ENCODE data around the gene C8A.

The C8A gene

DNA sequence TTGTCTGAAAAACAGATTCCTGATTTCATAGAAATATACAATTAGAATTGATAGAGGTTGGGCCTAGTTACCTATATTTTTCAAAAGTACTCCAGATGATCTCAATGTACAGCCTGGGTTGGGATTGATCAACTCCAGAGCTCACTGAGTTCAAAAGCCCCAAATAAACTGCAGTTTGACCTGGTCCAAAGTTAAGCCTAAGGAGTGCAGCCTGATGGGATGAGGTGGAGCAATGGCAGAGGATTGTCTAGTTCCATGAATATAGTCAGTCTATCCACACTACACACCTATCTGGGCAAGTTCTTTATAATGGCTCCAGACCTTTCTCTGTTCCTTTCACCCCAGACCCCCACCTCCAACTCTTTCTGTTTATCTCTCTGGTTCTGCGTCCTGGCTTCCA, 49.2 kb downstream of the C8A start:
- TF ChIP-seq POLR2AphosphoS5 (IDR thresholded peaks at IDR 0.05; ENCODE audit: low read depth) (no peak), SPI1 (IDR thresholded peaks at IDR 0.05; ENCODE audit: borderline replicate concordance, low read depth) (no peak), GABPA (IDR thresholded peaks at IDR 0.05; ENCODE audit: low read depth) (no peak)
- TF ChIP-seq, protein P1, sequence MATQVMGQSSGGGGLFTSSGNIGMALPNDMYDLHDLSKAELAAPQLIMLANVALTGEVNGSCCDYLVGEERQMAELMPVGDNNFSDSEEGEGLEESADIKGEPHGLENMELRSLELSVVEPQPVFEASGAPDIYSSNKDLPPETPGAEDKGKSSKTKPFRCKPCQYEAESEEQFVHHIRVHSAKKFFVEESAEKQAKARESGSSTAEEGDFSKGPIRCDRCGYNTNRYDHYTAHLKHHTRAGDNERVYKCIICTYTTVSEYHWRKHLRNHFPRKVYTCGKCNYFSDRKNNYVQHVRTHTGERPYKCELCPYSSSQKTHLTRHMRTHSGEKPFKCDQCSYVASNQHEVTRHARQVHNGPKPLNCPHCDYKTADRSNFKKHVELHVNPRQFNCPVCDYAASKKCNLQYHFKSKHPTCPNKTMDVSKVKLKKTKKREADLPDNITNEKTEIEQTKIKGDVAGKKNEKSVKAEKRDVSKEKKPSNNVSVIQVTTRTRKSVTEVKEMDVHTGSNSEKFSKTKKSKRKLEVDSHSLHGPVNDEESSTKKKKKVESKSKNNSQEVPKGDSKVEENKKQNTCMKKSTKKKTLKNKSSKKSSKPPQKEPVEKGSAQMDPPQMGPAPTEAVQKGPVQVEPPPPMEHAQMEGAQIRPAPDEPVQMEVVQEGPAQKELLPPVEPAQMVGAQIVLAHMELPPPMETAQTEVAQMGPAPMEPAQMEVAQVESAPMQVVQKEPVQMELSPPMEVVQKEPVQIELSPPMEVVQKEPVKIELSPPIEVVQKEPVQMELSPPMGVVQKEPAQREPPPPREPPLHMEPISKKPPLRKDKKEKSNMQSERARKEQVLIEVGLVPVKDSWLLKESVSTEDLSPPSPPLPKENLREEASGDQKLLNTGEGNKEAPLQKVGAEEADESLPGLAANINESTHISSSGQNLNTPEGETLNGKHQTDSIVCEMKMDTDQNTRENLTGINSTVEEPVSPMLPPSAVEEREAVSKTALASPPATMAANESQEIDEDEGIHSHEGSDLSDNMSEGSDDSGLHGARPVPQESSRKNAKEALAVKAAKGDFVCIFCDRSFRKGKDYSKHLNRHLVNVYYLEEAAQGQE (IDR thresholded peaks at IDR 0.05; ENCODE audit: insufficient replicate concordance, low read depth) = no peak
- TF ChIP-seq, protein P2, sequence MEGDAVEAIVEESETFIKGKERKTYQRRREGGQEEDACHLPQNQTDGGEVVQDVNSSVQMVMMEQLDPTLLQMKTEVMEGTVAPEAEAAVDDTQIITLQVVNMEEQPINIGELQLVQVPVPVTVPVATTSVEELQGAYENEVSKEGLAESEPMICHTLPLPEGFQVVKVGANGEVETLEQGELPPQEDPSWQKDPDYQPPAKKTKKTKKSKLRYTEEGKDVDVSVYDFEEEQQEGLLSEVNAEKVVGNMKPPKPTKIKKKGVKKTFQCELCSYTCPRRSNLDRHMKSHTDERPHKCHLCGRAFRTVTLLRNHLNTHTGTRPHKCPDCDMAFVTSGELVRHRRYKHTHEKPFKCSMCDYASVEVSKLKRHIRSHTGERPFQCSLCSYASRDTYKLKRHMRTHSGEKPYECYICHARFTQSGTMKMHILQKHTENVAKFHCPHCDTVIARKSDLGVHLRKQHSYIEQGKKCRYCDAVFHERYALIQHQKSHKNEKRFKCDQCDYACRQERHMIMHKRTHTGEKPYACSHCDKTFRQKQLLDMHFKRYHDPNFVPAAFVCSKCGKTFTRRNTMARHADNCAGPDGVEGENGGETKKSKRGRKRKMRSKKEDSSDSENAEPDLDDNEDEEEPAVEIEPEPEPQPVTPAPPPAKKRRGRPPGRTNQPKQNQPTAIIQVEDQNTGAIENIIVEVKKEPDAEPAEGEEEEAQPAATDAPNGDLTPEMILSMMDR (IDR thresholded peaks at IDR 0.05; ENCODE audit: insufficient read depth, low read length) = no peak
- Histone ChIP-seq H3K27me3 (ENCODE audit: insufficient read depth, poor library complexity, severe bottlenecking) (peaks cover 2% of the 10 kb centered on the region), H3K27ac (replicated peaks) (no peak overlapping the region), H3K4me3 (replicated peaks; ENCODE audit: insufficient read depth, low read length) (no peak overlapping the region)
- no peak for DNase-seq (ENCODE audit: low read depth in 1 of 2, low spot score in 1 of 2)

DNA sequence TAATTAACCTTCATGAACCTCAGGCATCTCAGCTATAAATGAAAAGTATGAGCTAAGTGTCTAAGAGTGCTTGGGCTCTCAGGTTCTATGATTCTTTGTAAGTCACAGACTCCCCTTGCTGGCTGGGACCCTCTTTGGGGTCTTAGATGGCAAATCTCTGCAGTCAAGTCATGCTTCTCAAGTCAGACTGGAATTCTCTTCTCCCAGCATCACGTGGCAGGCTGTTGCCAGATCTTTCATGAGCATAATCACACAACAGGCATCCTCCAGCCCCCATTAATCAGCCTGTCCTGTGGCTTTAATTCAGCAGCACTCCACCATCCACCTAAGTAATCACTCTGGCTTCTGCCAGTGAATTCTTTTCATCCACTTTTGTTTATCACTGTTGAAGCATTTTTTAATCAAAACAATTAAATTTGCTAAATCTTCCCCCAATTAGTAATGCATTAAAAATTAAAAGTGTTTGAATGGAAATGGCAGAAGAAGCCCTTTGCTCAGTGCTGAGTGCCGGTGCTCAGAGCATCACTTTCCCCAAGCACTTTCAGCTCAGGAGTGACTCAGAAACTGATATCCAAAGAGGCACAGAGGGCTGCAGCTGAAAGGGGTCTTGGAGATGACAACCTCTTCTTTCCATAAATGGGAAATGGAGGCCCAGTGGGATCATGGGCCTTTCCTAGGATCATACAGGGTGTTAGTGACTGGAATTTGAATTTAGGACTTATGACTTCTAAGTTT, 50.2 kb downstream of the C8A start:
- Histone ChIP-seq H3K4me3 (replicated peaks; ENCODE audit: insufficient read depth, low read length) (no peak overlapping the region), H3K27ac (replicated peaks) (no peak overlapping the region), H3K27me3 (ENCODE audit: insufficient read depth, poor library complexity, severe bottlenecking) (peaks cover 2% of the 10 kb centered on the region)
- DNase-seq (ENCODE audit: low read depth in 1 of 2, low spot score in 1 of 2) = no peak
- TF ChIP-seq, protein P2 (IDR thresholded peaks at IDR 0.05; ENCODE audit: insufficient read depth, low read length) = no peak
- TF ChIP-seq, protein P1 (IDR thresholded peaks at IDR 0.05; ENCODE audit: insufficient replicate concordance, low read depth) = no peak
- no peak for TF ChIP-seq GABPA (IDR thresholded peaks at IDR 0.05; ENCODE audit: low read depth)
- no peak for TF ChIP-seq POLR2AphosphoS5 (IDR thresholded peaks at IDR 0.05; ENCODE audit: low read depth)
- TF ChIP-seq SPI1 (IDR thresholded peaks at IDR 0.05; ENCODE audit: borderline replicate concordance, low read depth) = no peak

DNA sequence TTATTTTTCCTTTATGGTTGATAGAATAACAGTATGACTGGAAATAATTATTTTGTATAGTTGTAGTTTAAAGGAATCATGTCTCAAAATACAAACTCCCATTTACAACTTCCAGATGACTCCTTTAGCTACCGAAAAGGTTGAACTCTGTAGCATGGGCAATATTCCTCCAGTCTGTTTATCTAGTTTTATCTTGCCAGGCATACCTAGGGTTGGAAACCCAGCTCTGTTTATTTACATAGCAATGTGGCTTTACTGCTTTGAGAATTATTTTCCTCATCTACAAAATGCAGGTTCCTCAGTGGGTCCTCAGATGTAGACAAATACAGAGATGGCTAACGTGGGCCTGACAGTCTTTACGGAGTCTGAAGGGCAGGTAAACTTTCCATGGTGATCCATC, 51.1 kb downstream of the C8A start:
- TF ChIP-seq, protein P1 (IDR thresholded peaks at IDR 0.05; ENCODE audit: insufficient replicate concordance, low read depth) = no peak
- DNase-seq (ENCODE audit: low read depth in 1 of 2, low spot score in 1 of 2) = no peak
- Histone ChIP-seq H3K27ac (replicated peaks) (no peak overlapping the region), H3K27me3 (ENCODE audit: insufficient read depth, poor library complexity, severe bottlenecking) (peaks cover 2% of the 10 kb centered on the region), H3K4me3 (replicated peaks; ENCODE audit: insufficient read depth, low read length) (no peak overlapping the region)
